ENCODE measurements around the gene HCN3.

Gene HCN3

GRCh38 chr1:155316922-155317321 is 39.7 kb downstream of the HCN3 start:
- no peak for DNase-seq (ENCODE audit: extremely low read depth, low read depth)
- no peak overlapping the region for H3K4me3 ChIP-seq (replicated peaks; ENCODE audit: low read depth, low read length)
- no peak for TF ChIP-seq CTCF (IDR thresholded peaks at IDR 0.05; ENCODE audit: low read depth, low read length, missing control alignments)

- DNase-seq (ENCODE audit: extremely low read depth, low read depth) = no peak
Measured at GRCh38 chr1:155318082-155318481, 40.8 kb downstream of the HCN3 start.

GRCh38 chr1:155319536-155319935 is 42.3 kb downstream of the HCN3 start:
- DNase-seq (ENCODE audit: extremely low read depth, low read depth) = no peak
- H3K4me3 ChIP-seq (replicated peaks; ENCODE audit: low read depth, low read length) = no peak overlapping the region
- TF ChIP-seq CTCF (IDR thresholded peaks at IDR 0.05; ENCODE audit: low read depth, low read length, missing control alignments) = no peak

More at GRCh38 chr1:155318082-155318481, 40.8 kb downstream of the HCN3 start:
- TF ChIP-seq CTCF (IDR thresholded peaks at IDR 0.05; ENCODE audit: low read depth, low read length, missing control alignments) = no peak
- H3K4me3 ChIP-seq (replicated peaks; ENCODE audit: low read depth, low read length) = no peak overlapping the region

GRCh38 chr1:155320252-155320651 is 43.0 kb downstream of the HCN3 start:
- TF ChIP-seq CTCF (IDR thresholded peaks at IDR 0.05; ENCODE audit: low read depth, low read length, missing control alignments) = no peak
- no peak overlapping the region; the same call in 1 of the 2 replicates for H3K4me3 ChIP-seq (replicated peaks; ENCODE audit: low read depth, low read length)

GRCh38 chr1:155320661-155321617 is 43.7 kb downstream of the HCN3 start, which contains the start of gene RUSC1:
Gene RUSC1 (plus strand): TSS chr1:155320894. CDS start chr1:155321774, 880 bp downstream.
- TF ChIP-seq CTCF (IDR thresholded peaks at IDR 0.05; ENCODE audit: low read depth, low read length, missing control alignments) = no peak
- H3K4me3 ChIP-seq (replicated peaks; ENCODE audit: low read depth, low read length) = peak within 1 kb of the TSS; percentile 22
- DNase-seq (ENCODE audit: extremely low read depth, low read depth) = no peak

More at GRCh38 chr1:155320252-155320651, 43.0 kb downstream of the HCN3 start:
- DNase-seq (ENCODE audit: extremely low read depth, low read depth) = no peak

GRCh38 chr1:155321639-155322503 is 44.6 kb downstream of the HCN3 start:
- DNase-seq (ENCODE audit: extremely low read depth, low read depth) = no peak
- peak overlapping the region; percentile 86 for H3K4me3 ChIP-seq (replicated peaks; ENCODE audit: low read depth, low read length)

More at GRCh38 chr1:155321639-155322503, 44.6 kb downstream of the HCN3 start:
- no peak for TF ChIP-seq CTCF (IDR thresholded peaks at IDR 0.05; ENCODE audit: low read depth, low read length, missing control alignments)

Measured in HFF-Myc (cell line).